ENCODE data around the gene NDP.

Gene NDP

DNA sequence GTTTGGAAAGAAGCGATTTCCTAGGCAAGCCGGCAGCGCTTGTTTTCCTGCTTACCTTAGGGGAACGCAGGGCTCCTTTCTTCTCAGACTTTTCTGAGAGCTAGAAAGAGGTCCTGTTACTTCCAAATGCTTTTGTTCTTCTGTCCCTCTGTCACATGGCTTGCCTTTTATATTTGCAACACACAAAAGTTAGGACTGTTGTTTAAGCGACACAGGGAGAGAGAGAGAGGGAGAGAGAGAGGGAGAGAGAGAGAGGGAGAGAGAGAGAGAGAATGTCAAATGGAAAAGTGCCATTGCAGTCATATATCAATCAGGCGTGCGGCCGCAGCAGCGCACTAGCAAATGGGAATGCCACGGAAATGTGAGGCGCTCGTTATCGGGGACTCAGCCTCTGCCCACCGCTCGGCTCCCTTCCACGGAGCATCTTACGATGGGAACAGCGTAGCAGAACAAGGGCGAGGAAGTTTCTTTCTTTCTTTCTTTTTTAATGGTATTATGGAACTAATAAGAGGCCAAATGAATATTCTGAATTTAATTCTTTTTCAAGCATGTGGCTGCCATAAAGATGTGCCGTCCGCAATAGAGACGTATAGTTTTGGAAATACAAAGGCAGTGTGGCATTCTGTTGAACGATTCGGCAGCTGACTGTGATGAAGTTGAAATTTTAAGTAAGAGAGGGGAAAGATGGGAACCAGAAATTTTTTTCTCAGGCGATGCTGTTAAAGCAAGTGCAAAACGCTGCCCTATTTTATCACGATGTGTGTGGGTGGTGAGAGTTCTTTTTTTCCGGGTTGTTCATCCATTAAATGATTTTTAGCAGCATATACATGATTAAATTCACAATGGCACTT lies at the start of gene NDP:
NDP (minus strand) TSS at position 142 of the 851 bp plus-strand sequence. CDS start 14,745 bp downstream, outside the sequence.
- no peak for DNase-seq

DNA sequence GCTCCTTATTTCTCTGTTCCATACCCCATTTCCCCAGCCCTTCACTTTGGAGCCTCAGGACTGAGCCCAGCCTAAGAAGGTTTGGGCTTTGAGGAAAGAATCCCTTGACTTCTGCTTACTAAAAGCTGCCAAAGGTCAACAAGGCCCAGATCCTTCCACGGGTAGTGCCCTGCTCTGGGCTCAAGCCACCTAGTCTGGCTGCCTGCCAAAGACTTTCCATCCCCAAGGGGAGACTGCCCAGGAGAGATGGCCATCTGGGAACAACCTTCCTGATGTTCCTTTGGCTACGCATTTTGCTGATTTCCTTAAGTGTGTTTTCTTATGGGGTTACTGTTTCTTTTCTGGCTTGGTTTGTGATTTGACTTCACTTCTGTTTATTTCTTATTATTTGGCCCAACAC lies 49.8 kb upstream of the NDP start:
- DNase-seq = no peak

DNA sequence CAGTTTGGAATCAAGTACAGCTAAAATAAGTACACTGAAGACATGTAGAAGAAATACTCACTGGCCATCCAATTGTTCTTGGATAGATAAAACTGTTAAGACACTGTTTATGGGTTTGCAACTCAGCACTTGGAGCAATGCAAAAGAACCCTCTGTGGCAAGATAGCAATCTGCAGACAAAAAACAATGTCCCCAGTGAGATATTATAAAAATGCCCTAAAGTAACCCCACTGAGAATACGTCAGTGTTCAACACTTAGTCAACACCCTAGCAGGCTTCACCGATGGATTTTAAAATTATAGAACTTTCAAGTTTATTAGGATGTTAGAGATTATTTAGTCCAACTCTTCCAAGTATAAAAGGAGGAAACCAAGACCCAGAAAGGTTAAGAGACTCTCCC lies 47.5 kb upstream of the NDP start:
- no peak for DNase-seq

DNA sequence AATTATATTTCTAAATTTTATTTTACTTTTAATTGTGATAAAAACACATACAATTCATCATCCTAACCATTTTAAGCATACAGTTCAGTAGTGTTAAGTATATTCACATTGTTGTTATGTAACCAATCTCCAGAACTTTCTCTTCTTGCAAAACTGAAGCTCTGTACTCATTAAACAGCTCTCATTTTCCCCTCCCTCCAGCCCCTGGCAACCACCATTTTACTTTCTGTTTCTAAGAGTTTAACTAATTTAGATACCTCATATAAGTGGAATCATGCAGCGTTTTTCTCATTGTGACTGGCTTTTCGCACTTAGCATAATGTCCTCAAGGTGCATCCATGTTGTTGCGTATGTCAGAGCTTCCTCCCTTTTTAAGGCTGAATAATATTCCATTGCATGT lies 46.7 kb upstream of the NDP start:
- DNase-seq = no peak

GRCh38 chrX:44017676-44018075 lies 44.5 kb upstream of the NDP start:
- no peak for DNase-seq

DNA sequence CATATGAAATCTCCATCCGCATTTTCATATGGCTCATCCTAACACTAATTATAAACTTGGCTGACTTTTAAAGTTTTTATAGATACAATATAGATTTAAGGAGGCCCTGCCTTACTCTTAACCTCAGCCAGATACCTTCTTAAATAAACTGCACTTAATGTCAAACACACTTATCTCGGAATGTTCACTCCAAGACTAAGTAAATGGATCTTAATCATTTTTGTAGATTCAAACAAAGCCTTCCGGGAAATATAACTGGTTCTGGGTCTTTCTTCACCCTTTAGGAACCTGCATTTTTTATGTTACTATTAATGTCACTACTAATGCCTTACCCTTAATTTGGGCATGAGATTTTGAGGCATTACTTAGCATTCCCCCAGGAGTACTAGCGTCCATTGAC lies 43.7 kb upstream of the NDP start:
- no peak for DNase-seq

- DNase-seq = peak; percentile 56 to 70
Observed at GRCh38 chrX:44012484-44013096, 39.4 kb upstream of the NDP start.

- DNase-seq = peak in 1 of 2 experiments; percentile 3
Observed at GRCh38 chrX:44011506-44011905, 38.3 kb upstream of the NDP start.

DNA sequence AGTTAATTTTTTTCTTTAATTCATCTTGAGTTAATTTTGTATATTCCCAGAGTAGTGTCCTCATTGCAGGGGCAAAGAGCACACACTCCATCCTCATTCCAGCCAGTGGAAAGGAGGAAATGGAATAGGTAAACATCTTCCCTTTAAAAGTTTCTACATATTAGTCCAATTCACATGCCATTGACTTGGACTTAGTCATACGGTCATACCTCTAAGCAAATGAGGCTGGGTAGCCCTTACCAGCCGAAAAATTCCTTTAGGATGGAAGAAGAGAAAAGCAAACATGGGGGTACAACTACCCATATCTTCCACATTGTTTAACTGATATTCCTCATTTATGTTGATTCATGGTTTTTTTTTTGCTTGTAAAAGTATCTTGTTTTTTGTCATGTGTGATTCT lies 37.4 kb upstream of the NDP start:
- DNase-seq = no peak

DNA sequence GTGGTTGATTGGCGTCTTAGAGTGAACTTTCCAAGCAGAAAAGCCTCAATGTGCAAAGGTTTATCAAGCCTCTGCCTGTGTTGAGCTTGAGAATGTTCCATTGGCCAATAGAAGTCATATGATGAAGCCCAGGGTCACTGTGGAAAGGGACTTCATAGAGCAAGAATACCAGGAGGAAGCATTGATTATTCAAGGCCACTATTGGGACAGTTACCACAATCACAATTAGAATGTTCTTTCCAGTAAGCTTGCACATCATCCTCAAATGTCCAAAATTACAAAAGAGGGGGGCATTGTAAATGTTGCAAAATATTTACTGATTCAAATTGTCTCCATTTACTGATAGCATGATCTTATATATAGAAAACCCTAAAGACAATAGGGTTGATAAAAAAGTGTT lies 32.9 kb upstream of the NDP start:
- DNase-seq = no peak

- no peak for DNase-seq
Observed at GRCh38 chrX:44003975-44004374, 30.8 kb upstream of the NDP start.

DNA sequence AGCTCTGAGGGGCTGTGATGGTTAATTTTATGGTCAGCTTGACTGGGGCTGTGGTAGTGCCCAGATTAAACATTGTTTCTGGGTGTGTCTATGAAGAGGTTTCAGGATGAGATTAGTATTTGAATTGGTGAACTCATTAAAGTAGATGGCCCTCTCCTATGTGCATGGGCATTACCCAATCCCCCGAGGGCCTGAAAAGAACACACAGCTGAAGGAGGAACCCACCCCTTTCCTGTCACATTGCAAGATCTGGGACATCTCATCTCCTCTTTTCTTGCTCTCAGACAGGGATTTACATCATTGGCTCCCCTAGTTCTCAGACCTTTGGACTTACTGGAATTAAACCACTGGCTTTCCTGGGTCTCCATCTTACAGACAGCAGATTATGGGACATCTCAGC lies 29.4 kb upstream of the NDP start:
- no peak for DNase-seq

GRCh38 chrX:43998374-43998773 lies 25.2 kb upstream of the NDP start:
- no peak for DNase-seq

DNA sequence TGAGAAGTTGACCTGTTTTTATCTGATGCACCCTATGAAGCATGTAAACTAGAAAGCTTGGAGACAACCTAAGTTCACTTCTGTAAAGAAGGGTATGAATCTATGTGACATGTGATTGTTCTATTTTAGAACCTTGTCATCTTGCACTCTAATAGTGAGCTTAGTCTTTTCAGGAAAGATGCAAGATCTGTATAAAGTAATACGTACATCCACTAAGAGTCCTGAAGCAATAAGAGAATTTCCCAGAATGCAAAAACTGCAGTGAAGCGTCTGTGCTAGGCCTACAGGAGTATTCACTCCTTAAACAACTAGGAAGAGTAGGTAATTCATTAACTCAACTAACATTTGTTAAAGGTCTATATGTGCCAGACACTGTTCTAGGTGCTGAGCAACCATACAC lies 23.3 kb upstream of the NDP start:
- no peak for DNase-seq

DNA sequence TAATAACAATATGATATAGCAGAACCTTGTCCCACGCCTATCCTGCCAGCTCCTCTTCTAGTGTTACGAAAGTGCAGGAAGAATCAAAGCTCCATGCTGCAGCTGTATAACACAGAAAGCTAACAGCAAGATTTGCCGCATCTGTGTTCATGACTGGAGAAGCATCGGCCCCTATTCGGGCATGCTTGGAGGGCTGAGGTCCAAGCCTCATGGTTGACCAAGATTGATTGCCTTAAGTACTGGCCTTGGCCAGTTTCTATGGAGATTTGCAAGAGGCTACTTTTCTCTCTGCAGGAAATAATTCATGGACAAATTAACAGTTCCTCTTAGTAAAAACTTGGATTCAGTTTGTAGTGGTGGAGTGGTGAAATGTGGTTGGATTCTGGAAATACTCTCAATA lies 12.9 kb upstream of the NDP start:
- DNase-seq = no peak

- no peak for DNase-seq
Observed at GRCh38 chrX:43985511-43985910, 12.3 kb upstream of the NDP start.

GRCh38 chrX:43978226-43978625 lies 5.0 kb upstream of the NDP start:
- DNase-seq = no peak

DNA sequence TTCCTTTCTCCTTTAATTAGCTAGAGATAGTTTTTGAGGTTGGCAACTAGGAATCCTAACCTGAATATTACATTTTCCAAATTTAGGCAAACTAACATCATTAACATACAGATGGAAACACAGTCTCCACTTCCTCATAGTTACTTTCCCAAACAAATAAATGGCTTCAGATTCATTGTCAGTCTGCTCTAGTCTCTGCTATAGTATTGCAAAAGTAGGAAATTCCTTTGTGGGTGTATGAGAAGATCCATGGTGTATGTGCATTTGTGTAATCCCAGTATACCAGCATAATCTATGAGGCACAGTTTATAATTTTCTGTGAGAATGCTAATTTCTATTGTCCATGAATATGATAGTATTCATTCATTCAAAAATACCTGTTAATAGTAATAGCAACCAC lies 3.0 kb upstream of the NDP start:
- DNase-seq = no peak

DNA sequence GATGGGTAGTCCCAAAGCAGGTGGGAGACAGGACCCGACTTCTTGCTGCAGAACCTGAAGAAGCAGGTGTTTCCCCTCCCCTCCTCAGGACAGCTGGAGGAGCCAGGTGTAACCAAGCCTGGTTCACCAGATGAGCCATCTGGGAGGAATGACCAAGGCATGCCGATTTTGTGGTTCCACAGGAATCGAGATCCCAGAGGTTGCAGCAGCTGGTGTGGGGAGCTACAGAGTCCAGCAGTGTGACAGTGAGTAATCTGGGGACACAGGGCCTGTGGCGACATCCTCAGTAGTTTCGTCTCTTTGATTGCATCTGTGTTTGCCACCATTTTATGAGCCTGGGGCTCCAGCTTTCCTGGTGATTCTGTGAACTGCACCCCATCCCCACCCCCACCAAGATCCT lies 2.6 kb upstream of the NDP start:
- no peak for DNase-seq

DNA sequence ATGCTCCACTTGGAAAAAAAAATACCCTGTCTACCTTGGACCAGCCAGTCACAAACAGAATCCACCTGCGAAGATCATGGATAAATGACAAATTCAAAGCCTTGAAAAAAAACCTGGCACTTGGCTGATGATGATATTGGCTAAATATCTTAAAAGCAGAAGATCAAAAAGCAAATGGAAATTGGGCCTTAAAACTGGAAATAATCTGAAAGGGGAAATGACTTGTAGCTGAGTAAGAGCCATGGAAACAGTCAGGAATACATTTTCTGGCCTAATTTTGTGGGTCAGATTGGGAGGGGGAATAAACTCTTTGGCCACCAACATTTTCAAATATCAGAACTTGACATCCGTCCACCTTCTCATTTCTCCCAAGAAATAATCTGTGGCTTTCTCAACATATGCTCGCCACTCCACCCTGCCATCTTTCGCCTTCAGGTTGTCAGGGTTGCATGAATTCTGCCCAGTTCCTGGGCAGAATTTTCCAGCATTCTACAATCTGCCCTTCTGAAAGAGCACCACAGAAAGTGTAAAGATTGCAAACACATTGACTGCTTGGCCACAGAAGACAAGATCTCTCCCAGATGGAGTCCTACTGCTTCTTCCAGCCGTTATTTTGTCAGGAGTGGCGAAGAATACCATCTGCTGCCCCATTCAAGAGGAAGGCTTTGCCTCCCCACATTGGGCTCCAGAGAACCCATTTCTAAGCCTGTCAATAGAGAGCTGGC lies 1.7 kb upstream of the NDP start:
- no peak for DNase-seq

GRCh38 chrX:43974100-43974475 lies 898 bp upstream of the NDP start:
- DNase-seq = no peak

DNA sequence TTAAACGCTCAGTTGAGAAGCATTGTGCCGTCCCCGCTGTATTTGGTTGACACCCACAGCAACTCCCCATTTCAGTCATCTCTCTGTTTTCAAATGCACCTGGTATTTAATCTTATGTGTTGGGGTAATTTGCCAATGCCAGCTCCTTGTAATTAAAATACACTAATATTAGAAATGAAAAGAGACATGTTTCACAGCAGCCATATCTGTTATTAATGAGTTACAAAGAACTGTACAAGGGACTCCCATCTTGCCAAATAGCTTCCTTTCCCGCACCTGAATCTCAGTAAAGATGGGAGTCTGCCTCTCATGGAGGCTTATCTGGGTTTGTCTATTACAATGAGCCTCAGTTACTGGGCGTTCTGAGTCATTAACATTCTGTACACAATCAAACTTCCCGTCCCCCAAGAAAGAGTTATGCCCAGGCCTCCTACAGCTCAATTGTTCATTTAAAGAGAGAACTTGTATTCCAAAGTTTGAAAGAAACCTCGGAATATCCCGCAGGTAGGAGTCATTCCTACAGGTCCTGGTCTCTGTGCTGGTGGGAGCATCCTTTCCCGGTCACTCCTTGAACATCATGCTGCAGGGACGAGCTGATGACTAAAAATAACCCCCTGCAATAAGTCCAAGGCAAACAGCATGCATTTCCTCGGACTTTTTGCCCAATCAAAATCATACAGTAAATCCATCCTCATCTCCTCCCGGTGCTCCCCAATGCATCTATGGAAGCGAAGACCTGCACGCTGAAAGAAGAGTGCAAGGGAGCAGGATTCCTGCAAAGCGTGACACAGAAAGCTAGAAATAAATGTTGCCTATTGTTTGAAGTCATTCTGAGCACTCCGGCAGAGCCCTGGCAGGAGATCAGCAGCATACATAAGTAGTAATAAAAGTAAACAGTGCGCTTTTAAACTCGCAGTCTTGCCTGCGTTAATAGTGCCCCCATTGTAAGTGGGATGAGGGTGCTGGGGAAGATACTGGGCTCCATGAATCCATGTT lies 926 bp downstream of the NDP start:
- DNase-seq = no peak

GRCh38 chrX:43970528-43970927 lies 2.7 kb downstream of the NDP start:
- no peak for DNase-seq

Data from AML-193 (cell line).